K562 (cell line): ENCODE data around the gene TXLNA. TPM values are rescaled to one million over a fixed set of nuclear protein-coding genes. Genes with fewer than 3 reads are reported as not detected.

Source experiments
- BDP1 ChIP-seq: IDR thresholded peaks from 3 replicates; pipeline ENCODE4 v1.6.1; 2011; ENCODE audit not compliant: insufficient read length, insufficient read depth
- BHLHE40 ChIP-seq: IDR thresholded peaks from 2 replicates; pipeline ENCODE4 v1.6.1; 2011; ENCODE audit warnings: low read length, improper control_type of control experiment
- BRD9 ChIP-seq: fragments of 450-650 bp; IDR thresholded peaks from 2 replicates; pipeline ENCODE4 v1.6.1; 2018; ENCODE audit warnings: low read depth; ENCODE audit not compliant: partially characterized antibody
- CTBP1 ChIP-seq: fragments of 450-650 bp; IDR thresholded peaks from 2 replicates; pipeline ENCODE4 v1.6.1; 2016; ENCODE audit warnings: borderline replicate concordance
- ELF2 ChIP-seq: fragments of 250-450 bp; sonication (Bioruptor Pico); IDR thresholded peaks from 2 replicates; pipeline ENCODE4 v1.5.0; 2021; ENCODE audit warnings: mild to moderate bottlenecking
- HDAC8 ChIP-seq: fragments of 450-650 bp; IDR thresholded peaks from 2 replicates; pipeline ENCODE4 v1.6.1; 2016; ENCODE audit warnings: mild to moderate bottlenecking, missing genetic modification characterization, moderate library complexity, missing compliant biosample characterization
- HMG20B ChIP-seq: fragments of 250-450 bp; sonication (Bioruptor Pico); IDR thresholded peaks from 2 replicates; pipeline ENCODE4 v1.5.0; 2021; ENCODE audit warnings: mild to moderate bottlenecking
- MAFF ChIP-seq: IDR thresholded peaks from 2 replicates; pipeline ENCODE4 v1.6.1; 2012; ENCODE audit warnings: low read length, improper control_type of control experiment
- NFYB ChIP-seq: IDR thresholded peaks from 2 replicates; pipeline ENCODE4 v1.6.1; 2011; ENCODE audit warnings: mild to moderate bottlenecking, moderate library complexity; ENCODE audit not compliant: insufficient read length; ENCODE audit errors: extremely low read depth
- PYGO2 ChIP-seq: fragments of 450-650 bp; IDR thresholded peaks from 2 replicates; pipeline ENCODE4 v1.6.1; 2016; ENCODE audit warnings: mild to moderate bottlenecking, missing genetic modification characterization, moderate library complexity, missing compliant biosample characterization
- SMARCA5 ChIP-seq: fragments of 450-650 bp; IDR thresholded peaks from 2 replicates; pipeline ENCODE4 v1.6.1; 2016
- SMARCE1 ChIP-seq: fragments of 450-650 bp; IDR thresholded peaks from 2 replicates; pipeline ENCODE4 v1.7.1; 2016; ENCODE audit warnings: mild to moderate bottlenecking
- TEAD1 ChIP-seq, 2 experiments: fragments of 450-650 bp in 1 of 2; sonication (generic) in 1 of 2; formaldehyde crosslinking; IDR thresholded peaks; 2 replicates each; pipeline versions ENCODE4 v1.4.0 to v1.8.0; 2020 to 2022; ENCODE audit warnings: mild to moderate bottlenecking in 2 of 2, missing genetic modification reagents in 1 of 2
- ZNF146 ChIP-seq: IDR thresholded peaks from one replicate; pipeline ENCODE4 v1.6.1; 2018; ENCODE audit warnings: missing compliant biosample characterization; ENCODE audit not compliant: unreplicated experiment
- ZNF232 ChIP-seq: sonication (generic); formaldehyde crosslinking; IDR thresholded peaks from 2 replicates; pipeline ENCODE4 v1.8.0; 2022; ENCODE audit warnings: mild to moderate bottlenecking, missing genetic modification reagents
- ZNF408 ChIP-seq: fragments of 250-450 bp; sonication (Bioruptor Pico); IDR thresholded peaks from 2 replicates; pipeline ENCODE4 v1.4.0; 2020; ENCODE audit warnings: low read depth, mild to moderate bottlenecking, moderate library complexity
- polyA plus RNA-seq, 8 experiments: library from polyadenylated mRNA; depleted of rRNA in 4 of 8; stranded (reverse) in 5 of 8; unstranded in 3 of 8; fragments of >200 nt; fragmentation: Nextera tagmentation in 2 of 8; fragmentation: Illumina TruSeq in 1 of 8; extraction: Ambion mirVana in 2 of 8; extraction: Trizol in 1 of 8; gene quantifications; 2 replicates each; pipeline versions ENCODE4 v1.2.1 to v1.2.3, GENCODE V29; 2011 to 2014; ENCODE audit warnings: inconsistent platforms in 1 of 8, missing spikeins in 1 of 8
- total RNA-seq, 7 experiments: library from RNA; depleted of rRNA in 6 of 7; stranded (reverse); fragments of >200 nt in 6 of 7; fragmentation: Illumina TruSeq in 2 of 7; extraction: Trizol in 2 of 7; gene quantifications; 2 replicates each; pipeline versions ENCODE4 v1.2.1 to v1.2.3, GENCODE V29; 2011 to 2021; ENCODE audit warnings: low replicate concordance in 1 of 7
- TF ChIP-seq, protein P1 (sequence below), 2 experiments: fragments of 450-650 bp; conservative IDR thresholded peaks; 2 replicates each; pipeline ENCODE4 v1.6.1; 2017; ENCODE audit warnings: mild to moderate bottlenecking in 2 of 2, moderate library complexity in 2 of 2
- TF ChIP-seq, protein P2 (sequence below): fragments of 450-650 bp; IDR thresholded peaks from 2 replicates; pipeline ENCODE4 v1.6.1; 2016; ENCODE audit warnings: antibody characterized with exemption
- TF ChIP-seq, protein P3 (sequence below): fragments of 450-650 bp; IDR thresholded peaks from 2 replicates; pipeline ENCODE4 v1.6.1; 2017; ENCODE audit warnings: antibody characterized with exemption, mild to moderate bottlenecking
- TF ChIP-seq, protein P4 (sequence below): sonication (generic); formaldehyde crosslinking; IDR thresholded peaks from 2 replicates; pipeline ENCODE4 v1.8.1; 2022; ENCODE audit warnings: missing genetic modification reagents

Gene TXLNA
- total and polyA plus RNA-seq, 9 of the 15 experiments (the other 6 are each of a cell fraction or from before 2014, with no cell fraction given), result 9.2 to 54.5 (median 39.3) TPM

DNA sequence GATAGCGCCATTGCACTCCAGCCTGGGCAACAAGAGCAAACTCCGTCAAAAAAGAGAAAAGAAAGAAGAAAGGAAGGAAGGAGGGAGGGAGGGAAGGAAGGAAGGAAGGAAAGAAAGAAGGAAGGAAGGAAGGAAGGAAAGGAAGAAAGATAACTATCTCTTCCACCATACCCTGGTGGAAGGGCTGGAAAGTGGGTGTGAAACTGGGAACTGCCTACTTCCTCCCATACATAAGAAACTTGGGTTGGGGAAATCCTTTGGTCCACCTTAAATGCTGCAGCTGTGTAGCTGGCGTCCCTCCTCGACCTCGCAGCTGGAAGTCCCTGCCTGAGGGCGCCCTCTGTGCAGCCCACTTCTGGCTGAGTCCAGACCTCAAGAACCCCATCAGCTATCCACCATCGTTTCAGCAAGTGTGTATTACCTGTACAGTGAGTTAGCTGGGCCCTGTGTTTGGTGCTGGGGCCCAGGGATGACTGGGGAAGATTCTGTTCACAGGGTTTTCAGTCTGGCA lies 62.9 kb downstream of the TXLNA start (continued):
- TF ChIP-seq TEAD1 (CRISPR knock-in tag; IDR thresholded peaks at IDR 0.05) (no peak), ZNF146 (no peak), HDAC8 (tag) (no peak), ZNF232 (CRISPR knock-in tag) (no peak), PYGO2 (tag) (no peak), BRD9 (no peak), SMARCE1 (0 out of 2 replicates have a peak, but pooled peaks have one; percentile 48), MAFF (no peak), HMG20B (CRISPR knock-in tag) (no peak), BDP1 (no peak), ELF2 (no peak), CTBP1 (no peak), BHLHE40 (no peak), SMARCA5 (peak; percentile 73; the same call in 1 of the 2 replicates), NFYB (no peak), ZNF408 (no peak)
- TF ChIP-seq, protein P1, sequence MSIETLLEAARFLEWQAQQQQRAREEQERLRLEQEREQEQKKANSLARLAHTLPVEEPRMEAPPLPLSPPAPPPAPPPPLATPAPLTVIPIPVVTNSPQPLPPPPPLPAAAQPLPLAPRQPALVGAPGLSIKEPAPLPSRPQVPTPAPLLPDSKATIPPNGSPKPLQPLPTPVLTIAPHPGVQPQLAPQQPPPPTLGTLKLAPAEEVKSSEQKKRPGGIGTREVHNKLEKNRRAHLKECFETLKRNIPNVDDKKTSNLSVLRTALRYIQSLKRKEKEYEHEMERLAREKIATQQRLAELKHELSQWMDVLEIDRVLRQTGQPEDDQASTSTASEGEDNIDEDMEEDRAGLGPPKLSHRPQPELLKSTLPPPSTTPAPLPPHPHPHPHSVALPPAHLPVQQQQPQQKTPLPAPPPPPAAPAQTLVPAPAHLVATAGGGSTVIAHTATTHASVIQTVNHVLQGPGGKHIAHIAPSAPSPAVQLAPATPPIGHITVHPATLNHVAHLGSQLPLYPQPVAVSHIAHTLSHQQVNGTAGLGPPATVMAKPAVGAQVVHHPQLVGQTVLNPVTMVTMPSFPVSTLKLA (conservative IDR thresholded peaks at IDR 0.05), result no peak
- TF ChIP-seq, protein P2, sequence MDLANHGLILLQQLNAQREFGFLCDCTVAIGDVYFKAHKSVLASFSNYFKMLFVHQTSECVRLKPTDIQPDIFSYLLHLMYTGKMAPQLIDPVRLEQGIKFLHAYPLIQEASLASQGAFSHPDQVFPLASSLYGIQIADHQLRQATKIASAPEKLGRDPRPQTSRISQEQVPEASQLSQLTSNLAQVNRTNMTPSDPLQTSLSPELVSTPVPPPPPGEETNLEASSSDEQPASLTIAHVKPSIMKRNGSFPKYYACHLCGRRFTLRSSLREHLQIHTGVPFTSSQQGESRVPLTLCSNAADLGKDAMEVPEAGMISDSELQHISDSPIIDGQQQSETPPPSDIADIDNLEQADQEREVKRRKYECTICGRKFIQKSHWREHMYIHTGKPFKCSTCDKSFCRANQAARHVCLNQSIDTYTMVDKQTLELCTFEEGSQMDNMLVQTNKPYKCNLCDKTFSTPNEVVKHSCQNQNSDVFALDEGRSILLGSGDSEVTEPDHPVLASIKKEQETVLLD, result peak; percentile 50; the same call in 1 of the 2 replicates
- TF ChIP-seq, protein P3, sequence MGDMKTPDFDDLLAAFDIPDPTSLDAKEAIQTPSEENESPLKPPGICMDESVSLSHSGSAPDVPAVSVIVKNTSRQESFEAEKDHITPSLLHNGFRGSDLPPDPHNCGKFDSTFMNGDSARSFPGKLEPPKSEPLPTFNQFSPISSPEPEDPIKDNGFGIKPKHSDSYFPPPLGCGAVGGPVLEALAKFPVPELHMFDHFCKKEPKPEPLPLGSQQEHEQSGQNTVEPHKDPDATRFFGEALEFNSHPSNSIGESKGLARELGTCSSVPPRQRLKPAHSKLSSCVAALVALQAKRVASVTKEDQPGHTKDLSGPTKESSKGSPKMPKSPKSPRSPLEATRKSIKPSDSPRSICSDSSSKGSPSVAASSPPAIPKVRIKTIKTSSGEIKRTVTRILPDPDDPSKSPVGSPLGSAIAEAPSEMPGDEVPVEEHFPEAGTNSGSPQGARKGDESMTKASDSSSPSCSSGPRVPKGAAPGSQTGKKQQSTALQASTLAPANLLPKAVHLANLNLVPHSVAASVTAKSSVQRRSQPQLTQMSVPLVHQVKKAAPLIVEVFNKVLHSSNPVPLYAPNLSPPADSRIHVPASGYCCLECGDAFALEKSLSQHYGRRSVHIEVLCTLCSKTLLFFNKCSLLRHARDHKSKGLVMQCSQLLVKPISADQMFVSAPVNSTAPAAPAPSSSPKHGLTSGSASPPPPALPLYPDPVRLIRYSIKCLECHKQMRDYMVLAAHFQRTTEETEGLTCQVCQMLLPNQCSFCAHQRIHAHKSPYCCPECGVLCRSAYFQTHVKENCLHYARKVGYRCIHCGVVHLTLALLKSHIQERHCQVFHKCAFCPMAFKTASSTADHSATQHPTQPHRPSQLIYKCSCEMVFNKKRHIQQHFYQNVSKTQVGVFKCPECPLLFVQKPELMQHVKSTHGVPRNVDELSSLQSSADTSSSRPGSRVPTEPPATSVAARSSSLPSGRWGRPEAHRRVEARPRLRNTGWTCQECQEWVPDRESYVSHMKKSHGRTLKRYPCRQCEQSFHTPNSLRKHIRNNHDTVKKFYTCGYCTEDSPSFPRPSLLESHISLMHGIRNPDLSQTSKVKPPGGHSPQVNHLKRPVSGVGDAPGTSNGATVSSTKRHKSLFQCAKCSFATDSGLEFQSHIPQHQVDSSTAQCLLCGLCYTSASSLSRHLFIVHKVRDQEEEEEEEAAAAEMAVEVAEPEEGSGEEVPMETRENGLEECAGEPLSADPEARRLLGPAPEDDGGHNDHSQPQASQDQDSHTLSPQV, result no peak
- TF ChIP-seq, protein P4, sequence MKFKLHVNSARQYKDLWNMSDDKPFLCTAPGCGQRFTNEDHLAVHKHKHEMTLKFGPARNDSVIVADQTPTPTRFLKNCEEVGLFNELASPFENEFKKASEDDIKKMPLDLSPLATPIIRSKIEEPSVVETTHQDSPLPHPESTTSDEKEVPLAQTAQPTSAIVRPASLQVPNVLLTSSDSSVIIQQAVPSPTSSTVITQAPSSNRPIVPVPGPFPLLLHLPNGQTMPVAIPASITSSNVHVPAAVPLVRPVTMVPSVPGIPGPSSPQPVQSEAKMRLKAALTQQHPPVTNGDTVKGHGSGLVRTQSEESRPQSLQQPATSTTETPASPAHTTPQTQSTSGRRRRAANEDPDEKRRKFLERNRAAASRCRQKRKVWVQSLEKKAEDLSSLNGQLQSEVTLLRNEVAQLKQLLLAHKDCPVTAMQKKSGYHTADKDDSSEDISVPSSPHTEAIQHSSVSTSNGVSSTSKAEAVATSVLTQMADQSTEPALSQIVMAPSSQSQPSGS, result no peak
